Stimulated activated CD8-positive, alpha-beta memory T cell treated with anti-CD3 and anti-CD28 coated beads, Interleukin-12 subunit alpha, Interleukin-12 subunit beta, amount 100 ng/mL, for 24 hours (primary cell): Measurements from ENCODE around the gene SYNM.
"Not testable (repeated sequence)": the region's sequence is repeated elsewhere in the genome, so short reads cannot be mapped to it uniquely, and the experiment has no call there.

ENCODE experiments used
- DNase-seq: peaks from one replicate; pipeline ENCODE4 v3.0.0-alpha.2; 2020; ENCODE audit errors: extremely low read depth

Gene SYNM, protein sequence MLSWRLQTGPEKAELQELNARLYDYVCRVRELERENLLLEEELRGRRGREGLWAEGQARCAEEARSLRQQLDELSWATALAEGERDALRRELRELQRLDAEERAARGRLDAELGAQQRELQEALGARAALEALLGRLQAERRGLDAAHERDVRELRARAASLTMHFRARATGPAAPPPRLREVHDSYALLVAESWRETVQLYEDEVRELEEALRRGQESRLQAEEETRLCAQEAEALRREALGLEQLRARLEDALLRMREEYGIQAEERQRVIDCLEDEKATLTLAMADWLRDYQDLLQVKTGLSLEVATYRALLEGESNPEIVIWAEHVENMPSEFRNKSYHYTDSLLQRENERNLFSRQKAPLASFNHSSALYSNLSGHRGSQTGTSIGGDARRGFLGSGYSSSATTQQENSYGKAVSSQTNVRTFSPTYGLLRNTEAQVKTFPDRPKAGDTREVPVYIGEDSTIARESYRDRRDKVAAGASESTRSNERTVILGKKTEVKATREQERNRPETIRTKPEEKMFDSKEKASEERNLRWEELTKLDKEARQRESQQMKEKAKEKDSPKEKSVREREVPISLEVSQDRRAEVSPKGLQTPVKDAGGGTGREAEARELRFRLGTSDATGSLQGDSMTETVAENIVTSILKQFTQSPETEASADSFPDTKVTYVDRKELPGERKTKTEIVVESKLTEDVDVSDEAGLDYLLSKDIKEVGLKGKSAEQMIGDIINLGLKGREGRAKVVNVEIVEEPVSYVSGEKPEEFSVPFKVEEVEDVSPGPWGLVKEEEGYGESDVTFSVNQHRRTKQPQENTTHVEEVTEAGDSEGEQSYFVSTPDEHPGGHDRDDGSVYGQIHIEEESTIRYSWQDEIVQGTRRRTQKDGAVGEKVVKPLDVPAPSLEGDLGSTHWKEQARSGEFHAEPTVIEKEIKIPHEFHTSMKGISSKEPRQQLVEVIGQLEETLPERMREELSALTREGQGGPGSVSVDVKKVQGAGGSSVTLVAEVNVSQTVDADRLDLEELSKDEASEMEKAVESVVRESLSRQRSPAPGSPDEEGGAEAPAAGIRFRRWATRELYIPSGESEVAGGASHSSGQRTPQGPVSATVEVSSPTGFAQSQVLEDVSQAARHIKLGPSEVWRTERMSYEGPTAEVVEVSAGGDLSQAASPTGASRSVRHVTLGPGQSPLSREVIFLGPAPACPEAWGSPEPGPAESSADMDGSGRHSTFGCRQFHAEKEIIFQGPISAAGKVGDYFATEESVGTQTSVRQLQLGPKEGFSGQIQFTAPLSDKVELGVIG (N-terminal part only)

DNA sequence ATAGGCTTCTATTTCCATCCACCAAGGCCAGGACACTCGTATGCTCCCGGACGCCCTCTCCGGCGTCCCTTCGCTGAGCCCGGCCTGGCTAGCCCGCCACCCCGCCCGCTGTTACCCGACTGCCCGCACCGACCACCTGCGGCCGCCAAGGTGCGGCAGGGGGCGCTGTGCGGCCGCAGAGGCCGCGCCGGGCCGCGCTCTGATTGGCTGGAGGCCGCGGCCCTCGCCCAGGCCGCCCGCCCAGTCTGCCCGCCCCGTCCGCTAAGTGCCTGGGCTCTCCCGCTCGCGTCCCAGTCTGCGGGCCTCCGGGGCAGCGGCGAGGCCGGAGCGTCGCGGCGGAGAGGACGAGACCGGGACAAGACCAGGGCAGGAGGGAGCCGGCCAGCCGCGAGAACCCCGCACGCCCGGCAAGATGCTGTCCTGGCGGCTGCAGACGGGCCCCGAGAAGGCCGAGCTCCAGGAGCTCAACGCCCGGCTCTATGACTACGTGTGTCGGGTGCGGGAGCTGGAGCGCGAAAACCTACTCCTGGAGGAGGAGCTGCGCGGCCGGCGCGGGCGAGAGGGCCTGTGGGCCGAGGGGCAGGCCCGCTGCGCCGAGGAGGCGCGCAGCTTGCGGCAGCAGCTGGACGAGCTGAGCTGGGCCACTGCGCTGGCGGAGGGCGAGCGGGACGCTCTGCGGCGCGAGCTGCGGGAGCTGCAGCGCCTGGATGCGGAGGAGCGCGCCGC lies at the start of gene SYNM:
SYNM (plus strand) TSS at position 293 of the 726 bp plus-strand sequence; CDS start at position 413, 120 bp downstream.
- no peak for DNase-seq

DNA sequence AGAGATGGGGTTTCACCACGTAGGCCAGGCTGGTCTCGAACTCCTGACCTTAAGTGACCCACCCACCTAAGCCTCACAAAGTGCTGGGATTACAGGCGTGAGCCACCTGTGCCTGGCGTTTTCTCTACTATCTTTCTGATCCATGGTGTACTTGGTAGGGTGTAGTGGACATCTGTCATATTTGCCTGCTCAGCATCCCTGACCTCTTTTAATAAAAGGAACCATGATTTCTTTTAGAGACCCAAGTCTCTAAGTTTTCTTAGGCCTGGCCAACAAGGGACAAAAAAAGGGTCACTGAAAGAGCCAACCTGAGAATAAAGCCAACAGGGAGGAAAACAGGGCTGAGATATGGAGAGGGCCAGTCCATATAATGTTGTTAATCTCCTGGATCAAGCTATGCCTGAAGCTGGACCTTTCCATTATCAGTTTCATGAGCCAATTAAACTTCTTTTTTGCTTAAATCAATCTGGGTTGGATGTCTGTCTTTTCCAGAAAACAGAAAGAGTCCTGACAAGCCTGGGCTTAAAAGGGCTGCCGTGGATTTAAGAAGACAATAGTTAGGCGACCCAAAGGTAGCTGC lies 49.2 kb upstream of the SYNM start:
- no peak for DNase-seq

DNA sequence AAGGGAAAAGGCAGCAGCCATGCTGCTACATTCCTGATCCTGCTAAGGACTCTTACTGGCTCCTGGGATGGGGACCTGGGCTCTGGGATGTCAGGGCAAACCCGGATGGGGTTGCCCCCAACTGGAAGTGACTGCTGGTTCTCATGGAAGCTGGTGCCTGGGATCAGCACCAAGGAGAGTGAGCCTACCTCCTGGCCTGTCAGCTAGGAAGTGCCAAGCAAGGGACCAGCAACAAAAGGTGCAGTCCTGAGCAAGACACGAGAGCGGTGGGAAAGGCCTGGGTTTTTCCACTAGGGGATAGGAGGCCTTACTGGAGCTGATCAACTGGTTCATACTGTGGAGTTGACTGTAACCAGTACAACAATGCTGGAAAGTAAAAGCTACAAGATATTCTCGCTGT lies 47.9 kb upstream of the SYNM start:
- DNase-seq, result no peak

DNA sequence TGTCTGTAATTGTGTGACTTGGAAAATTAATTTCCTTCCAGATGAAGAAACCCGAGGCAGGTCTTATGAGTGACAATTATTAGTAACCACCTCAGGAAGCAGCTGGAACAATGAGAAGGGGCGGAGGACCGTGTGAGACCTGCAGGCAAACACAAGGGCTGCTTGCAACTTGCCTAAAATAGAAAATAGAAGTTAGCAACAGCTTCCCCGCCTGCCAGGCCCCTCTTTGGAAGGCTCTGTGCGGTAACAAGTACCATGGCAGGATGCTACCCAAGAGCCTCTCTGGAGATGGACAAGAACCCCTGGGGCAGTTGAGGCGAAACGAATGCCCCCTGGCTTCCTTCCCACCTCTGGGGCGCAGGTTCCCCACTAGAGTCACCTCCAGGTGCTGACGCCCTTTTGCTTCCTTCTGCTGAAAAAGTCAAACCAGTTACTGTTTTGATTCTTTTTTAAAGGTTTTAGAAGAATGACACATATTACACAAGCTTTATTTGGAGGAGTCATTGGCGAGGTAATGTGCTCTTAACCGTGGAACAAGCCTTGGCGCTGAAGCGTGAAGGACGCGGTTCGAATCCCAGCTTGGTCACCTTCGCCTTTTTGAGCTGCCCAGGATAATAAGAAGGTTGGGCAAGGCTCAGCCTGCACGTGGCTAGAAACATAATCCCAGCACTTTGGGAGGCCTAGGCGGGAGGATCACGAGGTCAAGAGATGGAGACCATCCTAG lies 47.0 kb upstream of the SYNM start:
- DNase-seq, result no peak

DNA sequence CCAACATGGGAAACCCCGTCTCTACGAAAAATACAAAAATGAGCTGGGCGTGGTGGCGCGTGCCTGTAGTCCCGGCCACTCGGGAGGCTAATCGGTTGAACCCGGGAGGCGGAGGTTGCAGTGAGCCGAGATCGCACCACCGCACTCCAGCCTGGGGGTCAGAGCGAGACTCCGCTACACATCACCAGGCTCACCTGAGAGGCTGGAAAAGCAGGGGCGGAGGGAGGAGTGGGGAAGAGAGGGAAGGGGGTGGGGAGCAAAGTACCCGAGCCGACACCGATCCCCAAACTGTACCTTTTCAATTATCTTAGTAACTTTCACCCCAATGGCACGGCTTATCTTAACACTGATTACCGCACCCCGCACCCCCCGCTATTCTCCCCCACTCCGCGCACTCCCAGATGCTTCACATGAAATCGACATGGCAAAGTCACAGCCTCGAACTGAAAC lies 46.4 kb upstream of the SYNM start:
- no peak for DNase-seq

DNA sequence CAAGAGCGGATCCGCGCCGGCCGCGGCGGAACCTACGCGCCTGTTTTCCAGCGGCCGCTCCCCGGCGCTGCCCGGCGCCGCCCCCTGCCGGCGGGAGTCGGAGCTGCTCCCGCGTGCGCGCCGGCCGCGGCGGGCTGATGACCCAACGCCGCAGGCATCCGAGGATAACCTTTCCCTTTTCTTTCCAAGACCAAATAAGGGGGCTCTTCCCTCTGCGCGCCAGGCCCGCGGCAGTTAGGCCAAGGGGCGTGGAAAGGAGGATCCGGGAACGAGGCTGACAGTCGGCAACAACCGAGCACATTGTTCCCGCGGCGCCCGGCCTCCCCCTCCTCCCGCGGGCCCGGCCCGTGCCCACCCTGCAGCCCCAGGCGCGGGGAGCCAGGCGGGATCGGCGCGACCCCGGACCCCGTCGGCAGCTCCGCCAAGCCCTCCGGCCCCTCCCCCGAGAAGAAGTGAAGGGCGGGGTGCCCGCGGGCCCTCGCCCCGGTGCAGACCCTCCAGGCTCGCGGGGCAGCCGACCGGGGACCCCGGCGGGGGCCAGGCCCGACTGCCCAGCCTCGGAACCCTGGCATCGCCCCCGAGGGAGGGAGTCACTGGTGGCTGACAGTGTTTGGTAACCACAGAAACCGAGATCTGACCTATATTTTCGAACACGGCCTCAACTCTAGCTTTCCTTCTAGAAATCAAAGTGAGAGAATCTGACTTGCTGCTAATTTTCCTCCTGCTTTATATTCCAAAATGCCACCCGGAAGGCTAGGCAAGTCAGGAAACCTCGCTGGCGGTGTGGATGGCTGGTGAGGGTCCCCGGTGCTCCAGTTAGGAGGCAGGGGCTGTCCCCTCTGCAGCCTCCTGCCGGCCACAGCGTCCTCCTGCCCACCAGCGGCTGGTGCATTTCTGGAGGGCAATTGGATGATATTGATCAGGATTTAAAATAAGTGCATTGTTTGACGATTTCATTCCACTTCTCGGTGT lies 45.6 kb upstream of the SYNM start:
- no peak for DNase-seq

DNA sequence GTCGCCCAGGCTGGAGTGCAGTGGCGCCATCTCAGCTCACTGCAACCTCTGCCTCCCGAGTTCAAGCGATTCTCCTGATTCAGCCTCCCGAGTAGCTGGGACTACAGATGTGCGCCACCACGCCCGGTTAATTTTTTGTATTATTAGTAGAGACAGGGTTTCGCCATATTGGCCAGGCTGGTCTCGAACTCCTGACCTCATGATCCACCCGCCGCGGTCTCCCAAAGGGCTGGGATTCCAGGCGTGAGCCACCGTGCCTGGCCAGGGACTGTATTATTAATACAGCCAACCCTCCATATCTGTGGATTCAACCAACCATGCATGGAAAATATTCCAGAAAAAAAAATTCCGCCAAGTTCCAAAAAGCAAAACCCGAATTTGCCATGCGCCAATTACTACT lies 44.7 kb upstream of the SYNM start:
- not testable (repeated sequence) for DNase-seq

DNA sequence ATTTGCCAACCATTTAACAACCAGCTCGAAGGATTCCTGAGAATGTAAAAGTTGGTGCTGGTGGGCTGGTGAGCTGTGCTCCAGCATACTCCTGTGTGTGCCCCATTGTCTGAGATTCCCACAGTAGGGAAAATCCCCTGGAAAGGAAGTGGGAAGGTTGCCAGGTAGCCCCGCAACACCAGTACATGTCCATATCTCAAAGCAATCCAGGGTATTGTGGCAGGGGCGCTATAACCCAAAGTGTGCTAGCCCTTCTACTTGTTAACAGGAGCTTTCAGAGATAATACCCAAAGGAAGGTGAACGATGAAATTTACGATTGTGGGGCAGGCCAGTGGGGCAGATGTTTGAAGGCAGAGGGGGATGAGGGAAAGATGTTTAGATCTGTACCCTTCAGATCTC lies 42.7 kb upstream of the SYNM start:
- DNase-seq, result no peak

DNA sequence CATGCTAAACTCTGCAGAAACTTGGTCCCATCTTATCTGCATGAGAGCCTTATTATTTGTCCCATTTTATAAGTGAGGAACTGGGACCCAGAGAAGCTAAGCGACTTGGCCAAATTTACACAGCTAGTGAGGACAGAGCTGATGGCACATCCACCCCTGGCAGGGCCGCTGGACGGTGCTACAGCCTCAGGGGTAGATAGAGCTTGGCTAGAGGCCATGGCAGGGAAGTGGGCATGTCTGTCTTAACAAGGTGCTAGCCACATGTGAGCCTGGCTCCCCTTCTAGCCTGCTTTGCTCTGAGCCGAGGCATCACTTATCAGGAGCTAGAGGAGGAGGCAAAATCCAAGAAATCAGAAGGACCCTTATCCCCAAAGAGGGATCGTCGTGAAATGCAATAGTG lies 36.7 kb upstream of the SYNM start:
- no peak for DNase-seq

DNA sequence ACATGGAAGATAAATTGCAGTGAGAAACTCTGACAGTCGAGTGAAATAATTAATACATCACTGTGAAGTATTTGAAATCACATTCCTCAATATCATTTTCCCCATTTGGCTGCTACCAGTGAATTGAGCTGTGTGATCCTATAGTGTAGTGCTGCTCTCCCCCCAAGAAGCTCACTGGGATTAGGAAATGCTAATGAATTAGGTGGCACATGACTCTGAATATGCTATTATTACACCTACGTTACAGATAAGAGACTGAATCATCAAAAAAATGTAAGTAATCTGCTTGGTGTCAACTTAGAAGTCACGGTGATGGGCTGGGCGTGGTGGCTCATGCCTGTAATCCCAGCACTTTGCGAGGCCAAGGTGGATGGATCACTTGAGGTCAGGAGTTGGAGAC lies 34.7 kb upstream of the SYNM start:
- DNase-seq, result no peak

DNA sequence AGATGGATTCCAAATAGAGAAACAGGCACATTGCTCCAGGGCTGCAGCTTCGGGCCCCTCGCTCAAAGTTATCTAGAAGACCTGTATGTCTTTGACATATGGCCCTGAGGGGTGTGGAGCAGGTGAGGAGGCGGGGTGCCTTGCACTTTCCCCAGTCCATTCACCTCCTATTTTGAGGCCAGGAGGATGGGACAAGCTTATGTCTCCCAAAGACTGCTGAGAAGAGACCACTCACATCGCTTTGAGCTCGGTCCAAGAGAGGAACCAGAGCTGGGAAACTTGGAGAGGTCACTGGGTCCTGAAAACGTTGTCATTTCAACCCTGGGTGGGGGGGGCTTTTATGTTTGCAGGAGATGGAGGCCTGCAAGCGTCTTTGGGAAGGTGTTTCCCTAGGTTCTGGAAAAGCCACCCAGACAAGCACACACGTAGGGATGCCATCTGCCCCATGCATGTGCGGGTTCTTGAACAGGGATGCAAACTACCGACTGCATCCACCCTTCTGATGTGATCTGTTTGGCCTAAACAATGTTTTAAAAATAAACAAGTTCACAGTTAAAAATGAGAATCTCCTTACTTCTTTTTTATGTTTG lies 33.7 kb upstream of the SYNM start:
- DNase-seq, result no peak

DNA sequence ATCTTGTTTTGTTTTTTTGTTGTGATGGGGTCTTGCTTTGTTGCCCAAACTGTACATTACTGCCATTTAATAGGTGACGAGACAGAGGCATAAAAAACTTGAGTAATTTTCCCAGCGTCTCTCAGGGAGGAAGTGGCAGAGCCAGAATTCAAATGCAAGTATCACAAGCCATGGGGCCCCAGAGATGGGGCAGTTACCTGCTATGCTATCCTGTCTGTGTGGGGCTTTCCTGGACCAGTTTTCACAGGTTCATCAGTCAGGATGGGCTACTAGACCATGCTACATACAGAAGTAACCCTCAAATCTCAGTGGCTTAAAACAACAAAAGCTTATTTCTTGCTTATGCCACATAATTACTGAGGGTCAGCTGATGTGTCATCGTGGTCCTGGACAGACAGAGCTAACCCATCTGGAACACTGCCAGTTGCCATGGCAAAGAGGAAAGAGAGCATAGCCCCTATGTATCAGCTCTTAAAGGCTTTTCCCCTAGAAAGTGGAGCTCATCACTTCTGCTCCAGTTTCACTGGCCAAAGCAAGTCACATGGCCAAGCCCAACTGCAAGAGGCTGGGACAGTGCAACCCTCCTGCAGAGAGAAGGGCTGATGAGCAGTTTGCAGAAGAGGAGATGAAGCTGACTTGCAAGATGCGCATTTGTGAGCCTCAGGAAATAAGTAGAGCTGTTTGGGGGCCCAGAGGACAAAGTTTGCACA lies 31.7 kb upstream of the SYNM start:
- no peak for DNase-seq

DNA sequence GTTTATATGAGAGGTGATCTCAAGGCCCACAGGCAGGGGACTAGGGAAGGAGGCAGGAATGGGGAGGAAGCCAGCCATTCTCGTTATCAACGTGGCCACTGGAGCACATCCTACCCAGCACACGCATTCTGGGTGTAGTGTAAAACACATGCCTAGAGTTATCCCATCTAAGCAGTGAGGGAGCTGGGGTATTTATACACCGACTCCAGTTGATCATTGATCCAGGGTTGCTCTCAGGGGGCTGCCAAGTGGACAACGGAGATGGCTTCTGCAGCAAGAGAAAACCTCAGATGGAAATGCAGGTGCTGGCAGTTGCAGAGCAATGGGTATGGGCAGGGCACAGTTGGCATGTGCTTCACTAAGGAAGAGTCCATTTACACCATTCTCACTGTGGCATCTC lies 30.4 kb upstream of the SYNM start:
- no peak for DNase-seq

DNA sequence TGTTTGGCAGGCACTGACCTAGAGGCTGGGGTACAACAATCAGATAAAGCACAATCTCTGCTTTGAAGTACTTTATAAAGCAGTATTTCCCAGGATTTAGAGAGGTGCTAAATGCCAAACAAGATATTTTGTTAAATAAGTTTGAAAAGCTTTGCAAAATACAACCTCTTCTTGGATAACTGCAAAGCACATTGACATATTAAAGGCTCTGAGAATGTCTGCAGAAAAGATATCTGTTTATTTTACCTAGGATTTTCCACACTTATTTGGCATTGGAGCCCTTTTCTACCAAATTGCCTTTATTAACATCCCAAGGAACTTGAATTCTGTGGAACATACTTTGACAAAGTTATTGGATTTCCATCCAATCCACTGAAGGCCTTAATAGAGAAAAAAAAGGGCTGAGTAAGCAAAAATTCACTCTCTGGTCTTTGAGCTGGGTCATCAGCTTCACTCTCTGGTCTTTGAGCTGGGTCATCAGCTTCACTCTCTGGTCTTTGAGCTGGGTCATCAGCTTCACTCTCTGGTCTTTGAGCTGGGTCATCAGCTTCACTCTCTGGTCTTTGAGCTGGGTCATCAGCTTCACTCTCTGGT lies 29.7 kb upstream of the SYNM start:
- DNase-seq, result not testable (repeated sequence)

DNA sequence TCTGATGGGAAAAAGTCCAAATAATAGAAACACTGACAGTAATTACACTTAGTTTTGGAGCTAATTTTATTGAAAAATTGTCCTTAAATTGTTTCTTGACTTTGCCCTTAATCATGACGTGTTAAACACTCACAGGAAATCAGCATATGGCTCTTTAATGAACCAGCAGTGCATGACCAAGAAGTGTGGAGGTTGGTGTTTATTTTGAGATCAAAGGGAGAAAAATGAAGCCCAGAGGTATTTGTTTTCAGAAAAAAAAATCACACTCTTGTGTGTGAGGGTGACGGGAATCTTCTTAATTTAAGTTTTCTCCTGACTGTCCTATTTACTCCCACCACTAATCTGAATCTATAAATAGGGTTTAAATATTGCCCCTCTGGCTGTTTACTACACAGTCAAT lies 28.8 kb upstream of the SYNM start:
- no peak for DNase-seq

DNA sequence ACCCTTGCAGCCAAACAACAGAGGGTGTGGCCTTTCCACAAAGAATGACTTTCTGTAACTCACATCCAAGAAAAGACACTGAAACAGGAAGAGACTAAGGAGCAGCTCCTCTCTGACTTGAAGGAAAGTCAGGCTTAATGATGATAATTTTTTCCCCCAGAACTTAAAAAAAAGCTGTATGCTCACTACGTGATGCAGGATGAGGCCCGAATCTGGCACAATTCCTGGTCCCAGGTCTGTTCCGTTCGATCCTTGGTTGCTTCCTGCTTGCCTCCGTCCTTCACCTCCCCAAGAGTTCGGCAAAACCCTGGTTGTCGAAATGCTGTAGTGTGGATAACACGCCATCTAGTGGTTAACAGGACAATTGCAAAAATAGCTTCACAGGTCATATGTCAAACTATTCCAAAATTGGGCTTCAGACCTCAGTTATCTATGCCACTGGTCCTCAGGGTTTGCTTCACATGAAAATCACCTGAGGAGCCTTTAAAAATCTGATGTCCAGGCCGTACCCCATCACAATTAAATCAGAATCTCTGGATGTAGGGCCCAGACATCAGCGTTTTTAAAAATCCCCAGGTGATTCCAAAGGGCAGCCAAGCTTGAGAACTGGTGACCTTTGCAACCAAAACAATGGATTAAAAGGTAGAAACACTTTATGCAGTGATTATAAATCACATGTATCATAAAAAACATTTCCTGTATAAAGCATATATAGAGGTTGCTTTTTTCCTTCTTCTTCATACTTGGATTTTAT lies 28.1 kb upstream of the SYNM start:
- no peak for DNase-seq

DNA sequence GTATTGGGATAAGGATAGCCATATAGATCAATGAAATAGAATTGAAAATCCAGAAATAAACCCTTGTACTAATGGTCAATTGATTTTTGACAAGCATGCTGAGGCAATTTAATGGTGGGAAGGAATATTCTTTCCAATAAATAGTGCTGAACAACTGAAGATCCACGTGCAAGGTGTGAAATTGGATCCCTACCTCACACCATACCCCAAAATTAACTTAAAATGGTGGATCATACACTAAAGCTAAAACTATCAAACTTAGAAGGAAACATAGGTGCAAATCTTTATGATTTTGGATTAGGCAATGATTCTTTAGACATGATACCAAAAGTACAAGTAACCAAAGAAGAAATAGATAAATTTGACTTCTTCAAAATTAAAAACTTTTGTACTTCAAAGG lies 22.1 kb upstream of the SYNM start:
- no peak for DNase-seq
